Heart left ventricle (tissue), 16 donors: ENCODE measurements around the gene RBM14. TPM values are rescaled to one million over a fixed set of nuclear protein-coding genes. Genes with fewer than 3 reads are reported as not detected.

Experiments used
- ATAC-seq, 4 donors: fragments of 200-7000 bp; cut with Tn5 transposase; one replicate each; pipeline ENCODE4 v1.9.1; 2020 to 2022; ENCODE audit warnings: moderate library complexity in 4 of 4, mild to moderate bottlenecking in 3 of 4, moderate number of reproducible peaks in 1 of 4
- DNase-seq, 5 donors: peaks; one replicate each; pipeline ENCODE4 v3.0.0-alpha.2; 2020
- H3K27ac ChIP-seq, 12 donors: fragments of 200-600 bp; sonication (generic) in 4 of 12; one replicate each; pipeline versions ENCODE4 v1.5.0 to v1.8.0; 2016 to 2022; ENCODE audit warnings: mild to moderate bottlenecking in 2 of 12
- H3K27me3 ChIP-seq, 9 donors: fragments of 200-600 bp; sonication (generic) in 2 of 9; one replicate each; pipeline versions ENCODE4 v1.5.1 to v1.8.0; 2016 to 2022; ENCODE audit warnings: mild to moderate bottlenecking in 3 of 9
- H3K36me3 ChIP-seq, 9 donors: fragments of 200-600 bp; sonication (generic) in 2 of 9; one replicate each; pipeline versions ENCODE4 v1.5.0 to v1.8.0; 2018 to 2022; ENCODE audit warnings: mild to moderate bottlenecking in 2 of 9
- H3K4me1 ChIP-seq, 12 donors: fragments of 200-600 bp; sonication (generic) in 4 of 12; one replicate each; pipeline versions ENCODE4 v1.5.0 to v1.8.0; 2016 to 2022; ENCODE audit warnings: mild to moderate bottlenecking in 3 of 12
- H3K4me3 ChIP-seq, 12 donors: fragments of 200-600 bp; sonication (generic) in 4 of 12; one replicate each; pipeline versions ENCODE4 v1.5.0 to v1.8.0; 2017 to 2022; ENCODE audit warnings: mild to moderate bottlenecking in 9 of 12, moderate library complexity in 4 of 12
- H3K9me3 ChIP-seq, 12 donors: fragments of 200-600 bp; sonication (generic) in 4 of 12; one replicate each; pipeline versions ENCODE4 v1.5.0 to v1.8.0; 2016 to 2022; ENCODE audit warnings: mild to moderate bottlenecking in 1 of 12
- CTCF ChIP-seq, 12 donors: fragments of 200-600 bp; sonication (generic) in 4 of 12; IDR thresholded peaks; one replicate each; pipeline versions ENCODE4 v1.5.0 to v1.8.0; 2018 to 2022; ENCODE audit warnings: antibody characterized with exemption in 12 of 12, mild to moderate bottlenecking in 5 of 12
- POLR2A ChIP-seq, 2 donors: fragments of 450-650 bp; IDR thresholded peaks; one replicate each; pipeline ENCODE4 v1.6.1; 2017; ENCODE audit warnings: antibody characterized with exemption in 2 of 2, mild to moderate bottlenecking in 2 of 2, moderate library complexity in 2 of 2
- WGBS, 4 donors: extraction: QIAGEN DNeasy Blood & Tissue Kit in 2 of 4; methylation state at CpG; one replicate each; pipeline versions ENCODE4 v1.1.5 to v1.1.7; 2013 to 2018; 5-methylcytosine and 5-hydroxymethylcytosine counted together
- intact Hi-C, 10 donors: fragments of 100-400 bp; cut with DNase I; formaldehyde crosslinking; loops; one replicate each; pipeline versions ENCODE4 v1.11.1 to v1.14.2; 2022
- polyA plus RNA-seq, 2 donors: library from polyadenylated mRNA; stranded (reverse); fragments of 200-250 nt; gene quantifications; one replicate each; pipeline ENCODE4 v1.2.3, GENCODE V29; 2013
- total RNA-seq, 9 donors: library from RNA; depleted of rRNA in 2 of 9; stranded (reverse); fragments of >200 nt in 2 of 9; fragmentation: NEBNext Ultra II Directional in 3 of 9; extraction: Animal tissue kit (Norgen Biotek cat#: 25700) in 3 of 9; gene quantifications; one replicate each; pipeline versions ENCODE4 v1.1.0 to v1.2.4, GENCODE V29; 2016 to 2023
- donor health status: ischemic (EF 13 %, LVEDD 7.1; RV severe dilation, severe dysfunction).
- donor health status: healthy with polysubstance abuse.
- donor health status: DM: no; HTN: yes; CAD: no.
- donor health status: DM: no; HTN: no; CAD: no.
- donor health status: ischemic (EF 25% LVEDD 6.9; RV normal size, moderate dysfunction).
- donor health status: ischemic (EF 25% LVEDD 5.7; RV mildly dilated, moderate dysfunction).
- donor health status: healthy.
- donor health status: DM: yes; HTN: yes; CAD: no.
- donor health status: ischemic (EF 35%, LVEDD 5.7; RV mildly dilated, moderate dysfunction).
- donor health status: nonischemic (EF 11% LVEDD 7.7; RV severe dilation, severe dysfunction).
- donor health status: DM: yes; HTN: yes; CAD: no.
- donor health status: PGD.
- donor health status: ischemic (EF 29% LVEDD 5.4; RV normal size, mild dysfunction).
- donor health status: nonischemic (EF 23%, LVEDD 6.1; RV moderate dilation, normal function).

Gene RBM14
- total and polyA plus RNA-seq, 11 donors, result 17.4 to 40.0 (median 30.6) TPM

DNA sequence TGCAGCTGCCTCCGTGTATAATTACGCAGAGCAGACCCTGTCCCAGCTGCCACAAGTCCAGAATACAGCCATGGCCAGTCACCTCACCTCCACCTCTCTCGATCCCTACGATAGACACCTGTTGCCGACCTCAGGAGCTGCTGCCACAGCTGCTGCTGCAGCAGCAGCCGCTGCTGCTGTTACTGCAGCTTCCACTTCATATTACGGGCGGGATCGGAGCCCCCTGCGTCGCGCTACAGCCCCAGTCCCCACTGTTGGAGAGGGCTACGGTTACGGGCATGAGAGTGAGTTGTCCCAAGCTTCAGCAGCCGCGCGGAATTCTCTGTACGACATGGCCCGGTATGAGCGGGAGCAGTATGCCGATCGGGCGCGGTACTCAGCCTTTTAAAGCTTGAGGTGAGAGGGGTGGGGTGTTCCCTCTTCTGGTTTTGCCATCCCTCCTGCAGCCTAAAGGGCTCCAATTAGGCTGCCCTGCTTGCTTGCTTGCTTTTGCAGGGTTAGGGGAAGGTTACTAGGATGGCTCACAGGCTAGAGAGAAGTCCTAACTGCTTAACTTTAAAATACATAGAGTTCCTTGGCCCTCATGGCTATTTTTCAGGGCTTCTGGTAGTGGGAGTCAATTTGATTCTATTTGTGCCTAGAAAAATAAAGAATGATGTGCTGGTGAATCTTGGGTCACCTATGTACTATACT lies 27.5 kb downstream of the RBM14 start:
- DNase-seq, result no peak
- 86 to 91% (median 90%) methylated on average over 17 to 24 of the region's 24 CpGs for WGBS, 4 donors
- Histone ChIP-seq H3K27me3 (no peaks in the 10 kb centered on the region), H3K4me1 (peaks cover 22 to 83% (median 72%) of the 10 kb centered on the region in 12 donors), H3K36me3 (peaks cover 3 to 95% (median 88%) of the 10 kb centered on the region in 9 donors), H3K27ac (no peak overlapping the region), H3K9me3 (no peaks in the 10 kb centered on the region), H3K4me3 (peak overlapping the region in 2 of 12 donors; percentile 75 to 90)
- intact Hi-C loops, result no loop called here
- TF ChIP-seq POLR2A (IDR thresholded peaks at IDR 0.05) (no peak), CTCF (IDR thresholded peaks at IDR 0.05) (no peak)
- ATAC-seq, result no peak

DNA sequence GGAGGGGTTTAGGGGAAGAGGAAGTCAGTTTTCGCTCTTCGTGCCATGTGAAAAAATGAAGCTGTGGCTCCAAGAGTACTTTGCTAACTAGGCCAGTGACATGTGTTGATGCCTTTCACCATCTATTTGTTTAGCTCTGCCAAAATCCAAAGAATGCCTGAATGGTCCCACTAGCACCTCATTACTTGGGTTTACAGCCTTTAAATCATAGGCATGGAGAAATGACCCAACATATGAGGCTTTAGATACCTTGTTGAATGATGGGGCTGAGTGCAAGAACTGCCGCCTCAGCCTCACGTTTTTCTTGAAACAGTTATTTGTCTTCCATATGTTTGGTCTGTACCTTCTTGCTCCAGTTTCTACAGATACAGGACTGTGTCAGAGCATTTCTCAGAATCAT lies 30.4 kb downstream of the RBM14 start:
- H3K27ac ChIP-seq, result no peak overlapping the region
- no peak for TF ChIP-seq CTCF (IDR thresholded peaks at IDR 0.05)
- no peak for TF ChIP-seq POLR2A (IDR thresholded peaks at IDR 0.05)
- intact Hi-C loops, result no loop called here
- ATAC-seq (no peak), DNase-seq (no peak)
- H3K27me3 ChIP-seq, result no peaks in the 10 kb centered on the region
- 67 to 73% (median 71%) methylated on average over 4 of the region's 4 CpGs for WGBS, 4 donors
- no peaks in the 10 kb centered on the region for H3K9me3 ChIP-seq
- H3K4me3 ChIP-seq, result no peak overlapping the region
- peaks cover 3 to 100% (median 80%) of the 10 kb centered on the region in 9 donors for H3K36me3 ChIP-seq
- peaks cover 11 to 57% (median 49%) of the 10 kb centered on the region in 12 donors for H3K4me1 ChIP-seq

DNA sequence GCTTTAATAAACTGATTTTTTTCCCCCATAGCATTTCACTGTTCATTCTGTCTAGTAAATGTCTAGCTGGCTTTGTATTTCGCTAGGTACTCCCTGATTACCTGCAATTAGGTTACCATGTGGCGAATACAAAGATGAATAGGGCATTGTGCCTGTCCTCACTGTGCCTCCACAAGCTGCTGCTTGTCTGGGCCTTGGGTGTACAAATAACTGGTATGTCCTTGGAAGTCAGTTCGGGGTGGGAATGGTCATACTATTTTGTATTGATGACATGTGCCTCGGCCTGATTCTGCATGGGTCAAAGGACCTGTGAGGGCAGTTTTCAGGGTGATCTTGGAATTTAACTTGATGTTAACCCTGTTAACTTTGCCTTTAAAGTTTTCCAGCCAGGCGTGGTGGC lies 33.5 kb downstream of the RBM14 start:
- intact Hi-C loops, result no loop called here
- TF ChIP-seq CTCF (IDR thresholded peaks at IDR 0.05), result no peak
- no peak for TF ChIP-seq POLR2A (IDR thresholded peaks at IDR 0.05)
- 98 to 99% (median 99%) methylated on average over 5 of the region's 5 CpGs for WGBS, 4 donors
- Histone ChIP-seq H3K4me1 (peaks cover 0 to 26% (median 18%) of the 10 kb centered on the region in 12 donors), H3K27ac (no peak overlapping the region), H3K36me3 (peaks cover 0 to 99% (median 68%) of the 10 kb centered on the region in 9 donors), H3K4me3 (no peak overlapping the region), H3K27me3 (no peaks in the 10 kb centered on the region), H3K9me3 (no peaks in the 10 kb centered on the region)
- DNase-seq (no peak), ATAC-seq (no peak)

- Histone ChIP-seq H3K4me3 (no peak overlapping the region), H3K27ac (no peak overlapping the region), H3K4me1 (peaks cover 0 to 15% (median 7%) of the 10 kb centered on the region in 12 donors), H3K9me3 (no peaks in the 10 kb centered on the region), H3K27me3 (no peaks in the 10 kb centered on the region), H3K36me3 (peaks cover 0 to 89% (median 57%) of the 10 kb centered on the region in 9 donors)
- intact Hi-C loops, result no loop called here
- WGBS, 4 donors, result 87 to 96% (median 93%) methylated on average over 2 of the region's 2 CpGs
- TF ChIP-seq POLR2A (IDR thresholded peaks at IDR 0.05) (no peak), CTCF (IDR thresholded peaks at IDR 0.05) (no peak)
- DNase-seq (no peak), ATAC-seq (no peak)
These were observed 34.6 kb downstream of the RBM14 start for GRCh38 chr11:66651016-66651415.
